NCI-H2081 (cell line): Measurements from ENCODE around the gene ANKRD62.

ENCODE experiments used
- DNase-seq, 2 experiments: peaks; one replicate each; lab custom pipeline; 2025; lab: John Stamatoyannopoulos, UW

The ANKRD62 gene

DNA sequence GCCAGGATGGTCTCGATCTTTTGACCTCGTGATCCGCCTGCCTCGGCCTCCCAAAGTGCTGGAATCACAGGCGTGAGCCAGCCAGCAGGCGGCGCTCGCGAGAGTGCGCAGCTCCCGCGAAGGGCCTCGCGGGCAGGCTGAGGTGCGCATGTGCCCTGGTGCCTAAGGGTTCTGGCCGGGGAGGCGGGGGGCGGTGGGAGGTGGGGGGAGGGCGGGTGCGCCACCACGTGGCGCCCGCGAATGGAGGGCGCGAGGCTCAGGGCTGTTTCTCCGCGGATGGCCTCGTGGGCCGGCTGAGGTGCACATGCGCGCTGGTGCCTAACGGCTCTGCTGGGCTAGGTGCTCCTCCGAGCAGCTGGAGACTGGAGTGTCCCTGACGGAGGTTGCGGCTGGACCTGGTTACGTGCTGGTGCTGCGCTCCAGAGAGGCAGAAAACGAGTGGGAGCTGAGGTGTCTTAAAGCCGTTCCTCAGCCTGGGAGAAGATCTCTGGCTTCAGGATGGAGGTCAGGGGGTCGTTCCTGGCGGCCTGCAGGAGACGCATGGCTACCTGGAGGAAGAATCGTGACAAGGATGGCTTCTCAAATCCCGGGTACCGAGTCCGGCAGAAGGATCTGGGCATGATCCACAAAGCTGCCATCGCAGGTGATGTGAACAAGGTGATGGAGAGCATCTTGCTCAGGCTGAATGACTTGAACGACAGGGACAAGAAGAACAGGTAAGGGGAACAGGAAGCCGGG is at the start of gene ANKRD62:
Gene ANKRD62, plus strand, starts transcription at position 324 of the 738 bp plus-strand sequence. Its CDS starts 175 bp downstream, at position 499.
- DNase-seq = no peak

DNA sequence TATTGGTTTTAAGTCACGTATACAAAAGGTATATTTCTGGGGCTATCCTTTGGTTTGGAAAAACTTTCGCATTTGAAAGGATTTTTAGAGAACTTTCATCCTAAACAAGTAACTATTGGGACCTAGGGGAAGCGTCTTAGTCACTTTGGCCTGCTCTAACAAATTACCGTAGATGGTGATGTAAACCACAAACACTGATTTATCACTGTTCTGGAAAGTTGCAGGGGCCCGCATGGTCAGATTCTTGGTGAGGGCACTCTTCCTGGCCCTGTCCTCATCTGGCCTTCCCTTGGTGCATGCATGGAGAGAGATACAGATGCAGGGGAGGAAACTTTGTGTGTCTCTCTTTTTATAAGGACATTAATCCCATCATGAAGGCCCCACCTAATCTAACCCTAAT is 49.1 kb upstream of the ANKRD62 start:
- DNase-seq = no peak

DNA sequence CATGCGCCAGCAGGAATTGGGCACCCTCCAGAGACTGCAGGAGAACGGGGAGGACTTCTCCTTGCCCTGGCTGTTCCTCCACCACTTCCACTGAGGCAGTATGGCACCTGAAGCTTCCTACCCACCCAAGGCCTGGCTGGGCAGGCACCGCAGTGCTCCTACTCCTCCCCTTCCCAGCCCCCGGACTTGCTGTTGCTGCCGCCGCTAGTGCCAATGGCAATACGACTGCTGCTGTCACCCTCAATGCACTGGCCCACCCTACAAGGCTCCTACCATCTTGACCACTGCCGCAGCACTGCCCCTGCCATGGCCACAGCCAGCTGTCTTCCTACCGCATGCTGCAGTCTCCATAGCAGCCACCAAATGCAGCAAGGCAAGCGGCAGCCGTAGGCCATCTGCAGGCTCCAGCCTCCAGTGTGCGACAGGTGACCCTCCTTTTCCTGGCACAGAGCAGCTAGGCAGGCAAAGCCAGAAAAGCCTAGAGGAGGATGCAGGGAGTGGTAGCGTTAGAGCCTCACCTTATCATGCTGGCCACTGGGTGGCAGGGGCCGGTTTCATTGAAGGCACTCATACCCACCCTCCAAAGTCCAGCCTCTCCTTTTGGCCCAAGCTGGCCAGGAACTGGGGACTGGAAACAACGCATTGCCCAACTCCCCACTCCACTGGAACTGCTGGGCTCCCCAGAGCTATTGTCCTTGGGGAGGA is 47.4 kb upstream of the ANKRD62 start:
- DNase-seq = no peak

DNA sequence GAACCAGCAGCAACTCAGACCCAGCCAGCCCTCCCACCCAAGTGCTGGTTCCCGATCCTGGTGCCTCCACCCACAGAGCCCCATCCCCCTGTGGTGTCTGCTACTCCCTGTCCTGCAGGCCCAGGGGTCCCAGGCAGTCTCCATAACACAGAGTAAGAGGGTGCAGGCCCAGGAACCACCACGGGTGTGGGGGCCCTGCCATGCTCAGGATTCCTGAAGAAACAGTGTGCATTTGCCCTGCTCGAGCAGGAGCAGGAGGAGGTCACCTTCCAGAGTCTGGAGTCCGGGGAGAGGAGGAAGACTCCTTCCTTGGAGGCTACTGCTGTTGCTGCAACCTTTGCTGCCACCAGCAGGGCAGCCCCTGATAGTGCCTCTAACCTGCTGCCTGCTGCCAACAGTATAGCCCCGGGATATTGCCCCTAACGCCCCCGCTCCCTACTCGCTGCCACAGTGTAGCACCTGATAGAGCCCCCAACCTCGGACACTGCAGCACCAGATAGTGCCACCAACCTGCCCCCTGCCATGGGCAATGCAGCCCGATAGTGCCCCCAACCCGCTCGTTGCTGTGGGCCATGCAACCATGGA is 46.8 kb upstream of the ANKRD62 start:
- DNase-seq = no peak

DNA sequence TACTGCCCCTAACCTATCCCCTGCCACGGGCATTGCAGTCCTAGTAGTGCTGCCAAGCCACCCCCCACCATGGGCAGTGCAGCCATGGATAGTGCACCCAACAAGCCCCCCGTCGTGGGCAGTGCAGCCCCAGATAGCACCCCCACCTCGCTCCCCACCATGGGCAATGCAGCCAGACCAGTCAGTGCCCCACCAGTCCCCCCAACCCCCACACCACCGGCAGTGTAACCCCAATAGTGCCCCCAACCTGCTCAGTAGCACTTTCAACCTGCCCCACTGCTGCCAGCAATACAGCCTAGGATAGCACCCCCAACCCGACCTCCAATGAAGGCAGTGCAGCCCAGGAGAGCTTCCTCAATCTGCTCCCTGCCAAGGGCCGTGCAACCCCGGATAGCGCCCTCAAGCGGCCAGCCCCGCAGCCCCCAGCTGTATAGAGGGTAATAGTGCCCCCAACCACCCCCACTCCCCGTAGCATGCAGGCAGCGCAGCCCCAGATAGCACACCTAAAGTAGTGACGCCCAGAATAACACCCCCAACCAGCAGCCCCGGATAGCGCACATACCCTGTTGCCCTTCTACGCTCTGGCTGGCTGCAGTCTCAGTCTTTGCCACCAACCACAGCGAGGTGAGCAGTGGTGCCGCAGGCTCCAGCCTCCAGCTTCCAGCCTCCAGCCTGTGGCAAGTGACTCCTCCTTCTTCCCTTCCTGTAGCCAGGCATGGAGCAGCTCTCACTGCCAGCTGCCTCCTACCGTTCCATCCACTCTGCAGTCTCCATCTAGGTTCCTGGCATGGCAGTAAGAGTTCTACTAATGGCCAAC is 45.4 kb upstream of the ANKRD62 start:
- no peak for DNase-seq

DNA sequence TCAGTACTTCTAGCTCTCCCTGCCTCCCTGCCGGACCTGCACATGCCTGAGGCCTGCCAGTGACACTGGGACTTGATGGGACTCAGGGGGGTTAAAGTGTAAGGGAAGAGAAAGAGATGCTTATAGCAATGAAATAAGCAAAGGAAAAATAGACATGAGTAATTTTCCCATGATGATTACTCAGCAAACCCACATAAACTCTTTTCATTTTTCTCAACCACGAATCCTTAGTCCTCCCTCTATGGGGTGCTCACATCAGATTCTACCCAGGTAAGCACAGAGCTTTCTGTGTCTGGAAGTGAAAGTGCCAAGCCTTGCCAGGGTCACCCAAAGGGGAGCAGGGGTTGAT is 44.8 kb upstream of the ANKRD62 start:
- DNase-seq = no peak

DNA sequence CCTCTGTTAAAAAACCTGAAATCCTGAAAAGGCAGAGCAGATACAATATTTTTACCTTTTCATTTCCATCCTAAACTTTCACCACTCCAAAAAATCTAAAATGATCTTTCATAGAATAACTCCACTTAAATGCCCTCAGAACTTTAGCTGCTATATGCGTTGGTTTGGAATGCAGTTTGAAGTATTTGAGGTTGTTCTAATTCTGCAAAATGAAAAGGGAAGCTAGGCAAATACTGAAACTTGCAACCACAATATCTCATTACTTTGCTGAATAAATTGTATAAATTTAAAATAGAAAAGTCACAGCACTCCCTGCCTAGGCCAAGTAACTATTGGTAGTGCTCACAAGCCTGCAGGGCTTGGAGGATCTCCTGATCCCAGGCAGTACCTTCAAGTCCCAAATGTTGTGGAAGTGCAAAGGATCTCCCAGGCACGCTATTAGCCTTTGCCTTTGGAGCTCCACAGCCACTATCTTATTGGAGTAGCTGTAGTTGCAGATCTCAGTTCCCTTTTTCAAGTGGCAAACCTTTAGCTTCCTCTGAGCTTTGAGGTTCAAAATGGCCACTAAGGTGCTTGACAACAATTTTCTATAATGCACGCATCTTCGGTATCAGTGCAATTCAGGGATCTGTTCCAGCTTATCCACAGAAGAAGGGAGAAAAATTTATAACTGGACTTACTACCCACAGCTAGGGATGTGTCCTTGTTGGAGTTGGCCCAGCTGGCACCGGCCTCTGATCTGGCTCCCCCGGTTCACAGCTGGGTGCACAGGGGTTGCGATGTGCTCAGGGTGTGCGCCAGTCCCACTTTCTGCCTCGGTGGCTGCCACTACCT is 43.4 kb upstream of the ANKRD62 start:
- no peak for DNase-seq

DNA sequence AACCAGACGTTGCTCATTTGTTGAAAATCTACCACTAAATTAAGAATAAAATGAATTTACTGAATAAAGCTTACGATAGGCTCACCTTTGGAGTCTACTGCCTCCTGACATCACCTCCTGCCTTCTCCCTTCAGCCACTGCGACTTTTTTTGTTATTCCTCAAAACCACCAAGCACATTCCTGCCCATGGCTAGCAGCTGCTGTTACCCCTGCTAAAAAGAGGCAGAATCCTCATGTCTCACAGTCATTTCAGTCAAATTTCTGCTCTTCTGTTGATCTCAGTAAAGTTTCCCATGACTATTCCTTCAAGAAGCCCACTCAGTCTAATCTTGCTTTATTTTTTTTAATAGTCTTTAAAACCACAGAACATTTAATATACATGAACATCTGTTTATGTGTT is 40.8 kb upstream of the ANKRD62 start:
- no peak for DNase-seq

DNA sequence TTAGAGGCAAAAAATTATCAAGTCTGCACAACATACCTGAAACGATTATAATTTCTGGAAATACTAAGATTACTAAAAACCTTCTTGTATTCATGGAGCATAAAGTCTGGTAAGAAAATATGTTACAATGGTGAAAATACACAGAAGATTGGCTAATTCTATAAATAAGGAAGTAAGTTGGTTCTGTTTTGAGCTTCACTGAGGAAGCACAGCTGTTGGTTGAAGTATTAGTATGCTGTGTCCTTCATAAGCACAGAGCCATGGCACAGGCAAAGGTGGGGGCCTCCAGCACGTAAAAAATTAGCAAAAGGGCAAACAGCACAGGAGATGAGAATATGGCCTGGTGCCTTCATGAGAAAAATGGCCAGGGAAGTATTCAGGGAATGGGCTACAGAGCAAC is 40.4 kb upstream of the ANKRD62 start:
- DNase-seq = no peak

DNA sequence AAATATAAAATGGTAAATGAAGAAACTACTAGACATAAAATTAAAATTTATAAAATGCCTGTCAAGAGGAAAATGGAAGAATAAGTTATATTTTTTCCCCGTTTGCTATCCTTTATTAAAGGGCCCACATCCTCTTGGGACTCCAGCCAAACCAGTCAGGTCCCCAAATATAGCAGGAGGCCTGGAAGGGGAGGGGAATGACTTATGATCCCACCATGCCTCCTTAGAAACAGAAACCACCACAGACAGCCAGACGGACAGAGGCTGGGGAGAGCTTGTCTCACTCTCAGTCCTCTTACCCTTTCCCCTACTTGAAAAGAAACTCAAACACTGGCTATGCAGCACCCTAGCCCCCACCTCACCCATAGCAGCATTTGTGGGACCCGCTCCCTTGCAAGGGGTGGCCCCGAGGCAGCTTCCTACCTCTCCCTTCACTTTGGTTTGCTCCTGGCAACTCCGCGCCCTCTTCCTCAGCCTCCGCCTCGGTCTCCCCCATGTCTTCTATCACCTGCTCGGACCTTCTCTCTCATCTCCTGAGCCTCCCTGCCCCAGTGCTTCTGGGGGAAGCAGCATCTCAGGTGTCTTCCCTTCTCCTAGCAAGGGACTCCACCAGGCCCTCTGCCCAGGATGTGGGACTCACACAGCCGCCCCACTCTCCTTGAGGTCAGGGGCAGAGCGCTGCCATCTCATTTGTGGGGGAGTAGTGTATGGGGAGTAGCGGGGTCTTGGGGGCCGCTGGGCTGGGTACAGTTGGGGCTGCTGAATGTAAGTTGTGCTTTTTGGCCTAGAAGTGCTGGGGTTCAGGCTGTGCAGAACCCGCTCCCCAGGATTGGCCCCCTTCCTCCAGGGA is 37.4 kb upstream of the ANKRD62 start:
- no peak for DNase-seq

DNA sequence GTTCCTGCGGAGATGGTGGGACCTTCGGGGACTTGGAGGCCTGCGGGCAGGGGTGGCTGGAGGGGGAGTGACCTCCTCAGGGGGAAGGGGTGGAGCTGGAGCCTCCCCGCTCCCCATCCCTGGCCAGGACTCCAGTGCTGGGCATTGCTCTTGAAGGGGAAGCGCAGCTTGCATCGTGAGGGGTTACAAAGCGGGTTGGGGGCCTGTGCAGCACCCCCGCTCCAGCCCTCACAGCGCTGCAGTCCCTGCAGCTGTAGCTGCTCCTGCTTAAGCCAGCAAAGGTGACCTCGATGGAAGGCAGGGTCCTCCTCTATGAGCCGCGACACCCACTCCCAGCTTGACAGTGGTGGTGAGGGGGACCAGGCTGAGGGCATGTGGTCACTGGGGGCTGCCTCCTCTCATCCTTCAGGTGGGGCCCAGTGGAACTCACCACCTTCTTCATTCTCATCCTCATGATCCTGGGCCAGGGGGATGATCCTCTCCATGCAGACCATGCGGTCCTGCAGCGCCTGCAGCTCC is 36.7 kb upstream of the ANKRD62 start:
- no peak for DNase-seq

DNA sequence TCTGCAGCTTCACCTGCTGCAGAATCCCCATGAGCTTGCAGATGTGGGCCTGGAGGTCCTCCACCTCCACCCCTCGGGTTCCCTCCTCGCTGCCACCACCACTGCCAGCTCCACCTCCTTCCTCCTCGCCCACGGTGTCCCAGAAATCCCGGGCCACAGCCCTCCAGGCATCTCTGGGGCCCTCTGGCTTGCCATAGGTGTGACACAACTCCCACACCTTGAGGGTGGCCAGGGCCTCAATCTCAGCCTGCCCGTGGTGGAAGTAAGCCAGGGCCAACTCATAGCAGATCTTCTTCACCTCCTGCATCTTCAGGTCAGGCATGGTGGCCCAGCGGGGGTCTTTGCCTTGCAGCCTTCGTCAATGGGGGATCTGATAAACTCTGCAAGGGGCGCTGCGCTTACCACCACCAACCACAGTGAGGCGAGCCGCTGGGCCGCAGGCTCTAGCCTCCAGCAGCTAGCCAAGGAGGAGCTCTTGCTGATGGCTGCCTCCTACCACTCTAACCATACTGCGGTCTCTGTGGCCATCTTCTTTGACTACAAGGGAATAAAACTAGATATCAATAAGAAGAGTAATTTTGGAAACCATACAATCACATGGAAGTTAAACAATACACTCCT is 36.1 kb upstream of the ANKRD62 start:
- DNase-seq = no peak

DNA sequence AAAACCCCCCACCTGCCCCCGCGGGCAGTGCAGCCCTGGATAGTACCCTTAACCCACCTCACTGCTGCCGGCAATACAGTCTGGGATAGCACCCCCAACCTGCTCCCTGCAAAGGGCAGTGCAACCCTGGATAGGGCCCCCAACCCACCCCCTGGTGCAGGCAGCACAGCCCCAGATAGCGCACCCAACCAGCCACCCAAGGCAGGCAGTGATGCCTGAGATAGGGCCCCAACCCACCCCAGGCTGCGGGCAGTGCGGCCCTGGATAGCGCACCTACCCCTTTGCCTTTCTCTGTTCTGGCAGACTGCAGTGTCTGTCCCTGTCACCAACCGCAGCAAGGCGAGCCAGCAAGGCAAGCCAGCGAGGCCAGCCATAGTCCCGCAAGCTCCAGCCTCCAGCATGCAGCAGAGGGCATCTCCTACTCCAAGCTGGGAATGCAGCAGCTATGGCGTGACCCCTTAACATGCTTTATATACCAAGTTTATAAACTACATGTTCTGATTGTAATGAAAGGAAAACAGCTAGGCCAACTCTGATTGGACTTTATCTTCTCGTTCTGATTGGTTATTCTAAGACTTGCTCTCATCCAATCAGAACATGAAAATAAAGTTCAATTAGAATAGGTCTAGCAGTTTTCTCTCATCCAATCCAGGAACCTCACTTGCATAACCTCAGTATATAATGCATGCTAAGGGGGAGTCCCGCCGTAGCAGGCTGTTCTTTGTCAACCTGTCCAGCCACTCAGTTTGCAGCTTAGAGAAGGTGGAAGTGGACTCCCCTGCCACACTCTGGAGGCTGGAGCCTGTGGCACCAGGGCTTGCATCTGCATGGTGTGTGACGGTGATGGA is 34.1 kb upstream of the ANKRD62 start:
- no peak for DNase-seq

DNA sequence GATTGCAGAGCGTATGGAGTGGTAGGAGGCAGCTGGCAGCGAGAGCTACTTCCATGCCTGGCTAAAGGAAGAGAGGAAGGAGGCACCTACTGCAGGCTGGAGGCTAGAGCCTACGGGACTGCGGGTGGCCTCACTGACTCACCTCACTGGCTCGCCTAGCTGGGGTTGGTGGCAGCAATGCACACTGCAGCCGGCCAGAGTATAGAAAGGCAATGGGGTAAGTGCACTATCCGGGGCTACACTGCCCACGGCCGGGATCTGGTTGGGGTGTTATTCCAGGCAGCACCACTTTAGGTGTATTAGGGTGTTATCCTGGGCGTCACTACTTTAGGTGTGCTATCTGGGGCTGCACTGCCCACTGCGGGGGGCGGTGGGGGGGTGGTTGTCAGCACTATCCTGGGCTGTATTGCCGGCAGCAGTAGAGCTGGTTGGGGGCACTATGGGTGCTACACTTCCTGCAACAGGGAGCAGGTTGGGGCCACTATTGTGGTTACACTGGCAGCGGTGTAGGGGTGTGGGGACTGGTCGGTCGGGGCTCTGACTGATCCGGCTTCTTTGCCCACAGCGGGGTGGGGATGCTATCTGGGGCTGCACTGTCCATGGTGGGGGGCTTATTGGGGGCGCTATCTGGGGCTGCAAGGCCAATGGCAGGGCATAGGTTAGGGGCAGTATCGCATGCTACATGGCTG is 33.3 kb upstream of the ANKRD62 start:
- no peak for DNase-seq

DNA sequence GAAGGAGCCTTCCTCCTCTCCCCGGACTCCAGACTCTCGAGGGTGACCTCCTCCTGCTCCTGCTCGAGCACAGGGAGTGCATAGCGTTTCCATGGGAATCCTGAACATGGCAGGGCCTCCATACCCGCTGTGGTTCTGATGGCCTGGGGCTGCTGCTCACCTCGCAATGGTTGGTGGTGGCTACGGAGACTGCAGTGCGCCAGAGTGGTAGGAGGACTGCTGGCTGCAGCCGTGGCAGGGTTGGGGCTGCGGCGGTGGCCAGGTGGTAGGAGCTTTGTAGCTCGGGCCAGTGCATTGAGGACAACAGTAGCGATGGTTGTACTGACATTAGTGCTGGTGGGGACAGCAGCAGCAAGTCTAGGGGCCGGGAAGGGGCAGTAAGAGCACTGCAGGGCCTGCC is 32.0 kb upstream of the ANKRD62 start:
- no peak for DNase-seq

DNA sequence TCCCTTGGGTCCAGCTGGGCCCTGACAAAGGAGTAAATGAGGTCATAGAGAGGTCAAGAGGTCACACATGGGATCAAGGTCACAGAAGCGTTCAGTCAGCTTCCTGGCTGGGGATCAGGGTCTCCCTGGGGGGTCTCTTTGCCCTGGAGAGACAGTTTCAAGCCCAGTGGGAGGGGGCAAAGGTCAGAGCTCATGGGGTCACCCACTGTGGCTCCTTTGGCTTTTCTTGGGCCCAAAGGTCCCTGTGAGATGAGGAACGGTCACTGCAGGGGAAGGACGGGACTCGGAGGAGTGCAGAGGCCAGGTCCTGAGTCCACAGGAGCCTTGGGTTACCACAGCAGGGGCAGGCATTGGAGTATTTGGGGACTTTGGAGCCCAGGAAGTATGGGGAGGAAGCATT is 30.7 kb upstream of the ANKRD62 start:
- DNase-seq = no peak

DNA sequence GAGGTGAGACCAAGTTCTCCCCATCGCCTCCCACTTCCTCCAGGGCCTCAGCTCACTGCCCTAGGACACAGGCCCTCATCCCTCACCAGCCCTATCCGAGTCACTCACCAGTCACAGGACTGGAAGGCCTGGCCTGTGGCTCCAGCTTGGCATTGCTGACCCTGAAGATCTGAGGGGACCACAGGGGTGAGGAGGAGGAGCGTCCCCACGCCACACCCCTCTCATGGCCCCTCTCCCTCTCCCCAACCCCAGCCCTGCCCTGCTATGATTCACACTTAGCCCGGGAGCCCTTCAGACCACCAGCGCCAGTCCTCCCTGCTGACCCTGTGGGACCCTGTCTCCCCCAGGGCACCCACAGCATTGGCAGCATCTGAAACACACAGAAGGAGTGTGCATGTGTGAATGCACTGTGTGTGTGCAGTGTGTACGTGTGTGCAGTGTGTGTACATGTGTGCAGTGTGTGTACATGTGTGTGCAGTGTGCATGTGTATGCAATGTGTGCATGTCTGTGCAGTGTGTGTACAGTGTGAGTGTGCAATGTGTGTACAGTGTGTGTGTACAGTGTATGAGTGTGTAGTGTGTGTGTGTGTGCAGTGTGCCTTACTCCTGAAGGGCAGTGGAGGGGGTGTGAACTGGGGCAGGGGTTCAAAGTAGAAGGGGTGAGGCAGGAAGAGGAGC is 29.4 kb upstream of the ANKRD62 start:
- DNase-seq = no peak

DNA sequence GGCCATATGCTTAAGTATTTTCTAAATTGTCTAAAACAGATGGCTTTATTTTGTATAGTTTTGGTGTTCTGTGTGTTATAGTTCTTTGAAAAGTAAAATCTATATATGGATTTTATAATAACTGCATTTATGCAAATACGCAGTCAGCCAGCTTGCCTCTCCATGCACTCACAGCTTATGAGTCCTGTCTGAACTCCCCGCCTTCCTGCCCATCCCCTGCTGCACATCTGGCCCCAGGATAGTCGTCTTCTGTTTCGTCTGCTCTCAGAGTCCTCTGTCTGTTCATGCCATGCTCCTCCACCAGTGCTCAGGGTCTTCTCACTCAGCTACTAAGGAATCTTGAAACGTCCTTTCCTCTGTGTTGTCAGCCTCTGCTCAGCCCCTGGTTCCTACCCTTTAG is 28.2 kb upstream of the ANKRD62 start:
- DNase-seq = no peak
